CD1c-positive myeloid dendritic cell (primary cell): ENCODE results near the gene GTPBP1.
A peak's percentile ranks its signal among the peaks of the same experiment; 100 is the strongest.

ENCODE experiments used
- DNase-seq: peaks from one replicate; pipeline ENCODE4 v3.0.0-alpha.2; 2016; ENCODE audit errors: extremely low spot score

GTPBP1 gene

GRCh38 chr22:38724926-38725571 lies 19.3 kb downstream of the GTPBP1 start:
- peak; percentile 48 for DNase-seq

- no peak for DNase-seq
These were observed 20.3 kb downstream of the GTPBP1 start for GRCh38 chr22:38725900-38726655.

- no peak for DNase-seq
These were observed 21.4 kb downstream of the GTPBP1 start for GRCh38 chr22:38727123-38727522.

GRCh38 chr22:38727530-38728451 lies 22.0 kb downstream of the GTPBP1 start:
- DNase-seq: no peak

- no peak for DNase-seq
These were observed 23.4 kb downstream of the GTPBP1 start for GRCh38 chr22:38728871-38729796.

- DNase-seq: no peak
These were observed 24.2 kb downstream of the GTPBP1 start for GRCh38 chr22:38729946-38730345.

GRCh38 chr22:38730411-38730871 lies 24.7 kb downstream of the GTPBP1 start:
- no peak for DNase-seq

GRCh38 chr22:38731703-38732161 lies 26.0 kb downstream of the GTPBP1 start:
- DNase-seq: no peak

- no peak for DNase-seq
These were observed 26.6 kb downstream of the GTPBP1 start for GRCh38 chr22:38732251-38732815.

GRCh38 chr22:38733329-38733723 lies 27.6 kb downstream of the GTPBP1 start:
- peak; percentile 24 for DNase-seq

GRCh38 chr22:38733724-38734381 lies 28.1 kb downstream of the GTPBP1 start:
- no peak for DNase-seq

GRCh38 chr22:38734421-38735100 lies 28.8 kb downstream of the GTPBP1 start:
- DNase-seq: no peak

- no peak for DNase-seq
These were observed 29.4 kb downstream of the GTPBP1 start for GRCh38 chr22:38735126-38735464.

GRCh38 chr22:38735465-38736256 lies 29.9 kb downstream of the GTPBP1 start:
- DNase-seq: no peak

GRCh38 chr22:38736257-38736570 lies 30.5 kb downstream of the GTPBP1 start:
- no peak for DNase-seq

- no peak for DNase-seq
These were observed 31.7 kb downstream of the GTPBP1 start for GRCh38 chr22:38737302-38738060.

- DNase-seq: no peak
These were observed 32.8 kb downstream of the GTPBP1 start for GRCh38 chr22:38738475-38739070.
